ENCODE measurements around the gene TANC1. TPM values are rescaled to one million over a fixed set of nuclear protein-coding genes. Genes with fewer than 3 reads are reported as not detected.

Gene TANC1
- total RNA-seq, 1 donor from 2014 or later, result 18.5 TPM

GRCh38 chr2:159126432-159127022, 158.1 kb downstream of the TANC1 start:
- Histone ChIP-seq H3K27me3 (ENCODE audit: control insufficient read depth, insufficient read depth, low read length) (no peaks in the 10 kb centered on the region), H3K4me3 (ENCODE audit: low read depth, low read length) (no peak overlapping the region), H3K36me3 (ENCODE audit: control insufficient read depth, insufficient read depth, low read length) (no peaks in the 10 kb centered on the region)
- TF ChIP-seq CTCF (IDR thresholded peaks at IDR 0.05; ENCODE audit: insufficient read depth, low read length, poor library complexity, severe bottlenecking), result no peak
- no peak for DNase-seq (ENCODE audit: low read depth)

DNA sequence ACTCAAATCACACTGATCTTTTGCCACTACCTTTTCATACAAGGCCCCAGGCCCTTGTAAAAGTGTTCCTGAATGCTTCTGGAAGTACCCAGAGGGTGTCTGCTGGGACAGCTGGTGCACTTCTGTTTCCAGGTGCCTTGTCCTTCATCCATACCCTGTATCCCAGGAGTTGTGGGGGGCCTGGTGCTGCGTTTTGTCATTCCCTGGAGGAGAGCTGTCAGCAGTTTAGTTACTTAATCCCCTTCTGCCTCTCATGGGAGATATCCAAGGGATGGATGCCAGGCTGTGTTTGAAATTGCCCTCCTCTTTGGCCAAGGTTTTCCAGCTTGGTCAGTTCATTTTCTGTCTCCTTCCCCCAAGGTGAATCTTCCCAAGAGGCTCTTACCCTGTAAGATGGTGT, 159.8 kb downstream of the TANC1 start:
- no peak for TF ChIP-seq CTCF (IDR thresholded peaks at IDR 0.05; ENCODE audit: insufficient read depth, low read length, poor library complexity, severe bottlenecking)
- Histone ChIP-seq H3K4me3 (ENCODE audit: low read depth, low read length) (no peak overlapping the region), H3K36me3 (ENCODE audit: control insufficient read depth, insufficient read depth, low read length) (no peaks in the 10 kb centered on the region), H3K27me3 (ENCODE audit: control insufficient read depth, insufficient read depth, low read length) (no peaks in the 10 kb centered on the region)
- DNase-seq (ENCODE audit: low read depth), result no peak

DNA sequence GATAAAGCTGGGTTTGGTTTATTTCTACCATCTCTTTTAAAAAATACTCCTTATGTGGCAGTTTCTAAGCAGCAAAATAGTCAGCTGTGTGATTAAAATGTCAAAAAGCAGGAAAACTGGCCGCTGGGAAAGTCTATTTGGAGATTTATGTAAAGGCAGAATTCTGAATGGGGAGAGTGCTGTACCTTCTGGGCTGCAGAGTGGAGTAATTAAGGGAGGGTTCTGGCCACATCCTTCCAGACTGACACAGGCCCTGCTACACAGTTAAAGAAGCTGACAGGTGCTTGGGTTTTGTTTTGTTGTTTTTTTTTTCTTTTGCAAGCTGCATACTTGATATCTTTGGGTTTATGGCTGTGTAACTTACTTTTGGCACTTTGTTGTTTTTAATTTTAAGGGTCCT, 160.8 kb downstream of the TANC1 start:
- no peak for TF ChIP-seq CTCF (IDR thresholded peaks at IDR 0.05; ENCODE audit: insufficient read depth, low read length, poor library complexity, severe bottlenecking)
- no peak for DNase-seq (ENCODE audit: low read depth)
- no peaks in the 10 kb centered on the region for H3K36me3 ChIP-seq (ENCODE audit: control insufficient read depth, insufficient read depth, low read length)
- no peaks in the 10 kb centered on the region for H3K27me3 ChIP-seq (ENCODE audit: control insufficient read depth, insufficient read depth, low read length)
- H3K4me3 ChIP-seq (ENCODE audit: low read depth, low read length), result no peak overlapping the region

DNA sequence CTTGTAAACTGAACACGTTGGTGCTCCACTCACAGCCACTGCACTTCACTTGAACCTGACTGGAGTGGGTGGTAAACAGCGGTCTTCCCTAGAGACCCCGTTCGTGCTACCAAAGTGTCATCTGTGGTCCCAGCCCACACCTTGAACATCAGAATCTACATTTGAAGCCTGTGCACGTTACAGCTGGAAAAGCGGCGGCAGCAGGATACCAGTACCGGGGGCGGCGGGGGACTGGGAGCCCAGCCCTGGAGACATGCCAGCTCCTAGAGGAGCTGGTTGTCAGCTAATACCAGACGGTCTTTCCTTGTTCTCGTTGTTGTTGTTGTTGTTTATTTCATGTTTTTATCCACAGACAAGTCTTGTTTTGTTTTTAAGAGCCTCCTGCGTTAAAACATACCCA, 161.4 kb downstream of the TANC1 start:
- no peak for TF ChIP-seq CTCF (IDR thresholded peaks at IDR 0.05; ENCODE audit: insufficient read depth, low read length, poor library complexity, severe bottlenecking)
- no peak for DNase-seq (ENCODE audit: low read depth)
- H3K36me3 ChIP-seq (ENCODE audit: control insufficient read depth, insufficient read depth, low read length), result no peaks in the 10 kb centered on the region
- H3K4me3 ChIP-seq (ENCODE audit: low read depth, low read length), result no peak overlapping the region
- no peaks in the 10 kb centered on the region for H3K27me3 ChIP-seq (ENCODE audit: control insufficient read depth, insufficient read depth, low read length)

GRCh38 chr2:159130302-159130701, 161.9 kb downstream of the TANC1 start:
- no peaks in the 10 kb centered on the region for H3K36me3 ChIP-seq (ENCODE audit: control insufficient read depth, insufficient read depth, low read length)
- TF ChIP-seq CTCF (IDR thresholded peaks at IDR 0.05; ENCODE audit: insufficient read depth, low read length, poor library complexity, severe bottlenecking), result no peak
- no peak overlapping the region for H3K4me3 ChIP-seq (ENCODE audit: low read depth, low read length)
- H3K27me3 ChIP-seq (ENCODE audit: control insufficient read depth, insufficient read depth, low read length), result no peaks in the 10 kb centered on the region
- DNase-seq (ENCODE audit: low read depth), result no peak

GRCh38 chr2:159131267-159131913, 162.9 kb downstream of the TANC1 start:
- no peaks in the 10 kb centered on the region for H3K27me3 ChIP-seq (ENCODE audit: control insufficient read depth, insufficient read depth, low read length)
- TF ChIP-seq CTCF (IDR thresholded peaks at IDR 0.05; ENCODE audit: insufficient read depth, low read length, poor library complexity, severe bottlenecking), result no peak

More at GRCh38 chr2:159131267-159131913, 162.9 kb downstream of the TANC1 start:
- Histone ChIP-seq H3K4me3 (ENCODE audit: low read depth, low read length) (no peak overlapping the region), H3K36me3 (ENCODE audit: control insufficient read depth, insufficient read depth, low read length) (no peaks in the 10 kb centered on the region)
- no peak for DNase-seq (ENCODE audit: low read depth)
